Midbrain (tissue), 1 donor: ENCODE data around the gene TAF15.

Source experiments
- DNase-seq: peaks from one replicate; lab custom pipeline; 2025; lab: John Stamatoyannopoulos, UW

Gene TAF15

DNA sequence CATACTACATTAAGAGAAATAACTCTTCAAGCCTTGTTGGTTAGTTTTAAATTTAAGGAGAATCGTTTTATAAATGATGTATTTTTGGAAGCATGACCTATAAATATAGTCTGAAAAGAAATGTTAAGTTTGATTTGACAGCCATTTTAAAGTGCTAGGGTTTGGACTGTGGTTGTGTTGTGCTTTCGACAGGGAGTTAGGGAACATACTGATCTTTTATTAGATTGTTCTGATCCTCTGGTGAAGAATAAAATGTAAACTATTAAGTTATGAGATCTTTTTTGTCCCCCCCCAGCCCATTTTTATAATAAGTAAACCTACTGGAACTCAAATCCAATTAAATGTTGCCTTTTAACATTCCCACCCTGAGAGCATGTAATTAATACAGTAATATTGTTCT, 12.0 kb downstream of the TAF15 start:
- DNase-seq, result no peak

DNA sequence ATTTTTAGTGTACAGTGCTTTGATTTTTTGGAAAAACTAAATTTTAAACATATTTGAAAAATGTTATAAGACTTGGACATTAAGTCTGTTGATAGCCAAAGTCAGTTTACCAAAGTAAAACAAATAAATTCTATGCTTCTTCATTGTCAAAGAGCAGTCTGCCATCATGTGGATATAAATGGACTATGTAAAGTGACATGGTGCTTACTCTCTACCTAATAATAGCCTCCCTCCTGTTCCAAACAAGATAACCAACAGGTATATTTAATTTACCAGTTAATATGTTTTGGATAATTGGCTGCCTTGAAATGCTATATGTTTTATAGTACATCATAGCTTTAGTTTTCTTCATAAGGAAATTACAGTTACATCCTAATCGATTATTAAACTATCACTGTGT, 15.9 kb downstream of the TAF15 start:
- DNase-seq, result no peak

DNA sequence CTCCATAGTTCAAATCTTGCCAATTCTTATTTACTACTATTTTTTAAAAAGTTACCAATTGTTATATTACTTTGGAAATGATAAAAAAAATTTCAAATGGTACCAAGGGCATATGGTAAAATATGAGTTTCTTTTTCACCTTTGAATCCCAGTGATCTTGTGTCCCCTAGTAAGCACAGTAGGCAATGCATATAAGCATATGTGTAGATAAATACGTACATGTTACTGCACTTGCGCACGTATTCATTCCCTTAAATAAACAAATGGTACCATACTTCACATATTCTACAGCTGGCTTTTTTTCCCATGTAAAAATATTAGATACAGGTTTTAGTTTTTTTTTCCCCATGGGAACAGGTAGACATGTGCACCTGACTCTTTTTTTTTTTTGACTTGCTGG, 31.8 kb downstream of the TAF15 start:
- no peak for DNase-seq

DNA sequence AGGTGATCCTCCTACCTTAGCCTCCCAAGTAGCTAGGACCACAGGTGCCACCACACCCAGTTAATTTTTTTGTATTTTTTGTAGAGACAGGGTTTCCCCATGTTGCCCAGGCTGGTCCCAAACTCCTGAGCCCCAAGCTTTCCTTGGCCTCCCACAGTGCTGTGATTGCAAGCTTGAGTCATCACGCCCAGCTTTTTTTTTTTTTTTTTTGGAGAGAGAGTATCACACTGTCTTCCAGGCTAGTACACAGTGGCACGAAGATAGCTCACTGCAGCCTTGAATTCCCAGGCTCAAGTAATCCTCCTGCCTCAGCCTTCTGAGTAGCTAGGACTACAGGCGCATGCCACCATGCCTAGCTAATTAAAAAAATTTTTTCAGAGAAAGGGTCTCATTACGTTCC, 32.2 kb downstream of the TAF15 start:
- no peak for DNase-seq

DNA sequence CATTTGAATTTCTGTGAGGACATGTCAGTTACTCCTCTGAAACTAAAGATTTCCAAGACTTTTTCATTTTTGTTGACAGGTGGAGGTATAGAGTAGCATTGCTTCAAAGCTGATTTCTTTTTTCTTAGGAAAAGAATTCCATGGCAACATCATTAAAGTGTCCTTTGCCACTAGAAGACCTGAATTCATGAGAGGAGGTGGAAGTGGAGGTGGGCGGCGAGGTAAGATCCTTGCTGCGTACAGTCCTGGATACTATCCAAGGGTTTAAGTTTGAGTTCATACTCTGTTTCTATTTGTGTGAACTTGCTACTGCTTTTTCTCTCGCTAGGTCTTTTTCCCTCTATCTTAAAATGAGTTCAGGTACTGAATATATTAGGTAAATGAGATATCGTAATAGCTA, 33.0 kb downstream of the TAF15 start:
- DNase-seq, result no peak

DNA sequence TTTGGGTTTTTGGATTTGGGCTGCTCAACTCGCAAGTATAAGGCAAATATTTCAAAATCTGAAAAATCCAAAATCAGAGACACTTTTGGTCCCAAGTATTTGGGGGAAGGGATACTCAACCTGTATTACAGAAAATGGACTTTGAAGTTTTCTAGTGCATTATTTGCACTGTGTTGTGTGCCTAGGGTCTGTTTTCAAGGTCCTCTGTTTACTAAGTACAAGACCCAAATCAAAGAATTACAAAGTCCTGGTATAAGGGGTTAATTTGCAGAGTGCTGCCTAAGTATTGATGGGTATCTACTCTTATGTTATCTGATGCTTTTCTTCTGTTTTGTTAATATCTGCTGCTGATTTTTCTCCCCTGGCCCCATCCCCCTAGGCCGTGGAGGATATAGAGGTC, 34.4 kb downstream of the TAF15 start:
- no peak for DNase-seq

DNA sequence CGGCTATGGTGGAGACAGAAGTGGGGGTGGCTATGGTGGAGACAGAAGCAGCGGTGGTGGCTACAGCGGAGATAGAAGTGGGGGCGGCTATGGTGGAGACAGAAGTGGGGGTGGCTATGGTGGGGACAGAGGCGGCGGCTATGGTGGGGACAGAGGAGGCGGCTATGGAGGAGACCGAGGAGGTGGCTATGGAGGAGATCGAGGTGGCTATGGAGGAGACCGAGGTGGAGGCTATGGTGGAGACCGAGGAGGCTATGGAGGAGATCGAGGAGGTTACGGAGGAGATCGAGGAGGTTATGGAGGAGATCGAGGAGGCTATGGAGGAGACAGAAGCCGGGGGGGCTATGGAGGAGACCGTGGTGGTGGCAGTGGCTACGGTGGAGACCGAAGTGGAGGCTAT, 35.3 kb downstream of the TAF15 start:
- no peak for DNase-seq

DNA sequence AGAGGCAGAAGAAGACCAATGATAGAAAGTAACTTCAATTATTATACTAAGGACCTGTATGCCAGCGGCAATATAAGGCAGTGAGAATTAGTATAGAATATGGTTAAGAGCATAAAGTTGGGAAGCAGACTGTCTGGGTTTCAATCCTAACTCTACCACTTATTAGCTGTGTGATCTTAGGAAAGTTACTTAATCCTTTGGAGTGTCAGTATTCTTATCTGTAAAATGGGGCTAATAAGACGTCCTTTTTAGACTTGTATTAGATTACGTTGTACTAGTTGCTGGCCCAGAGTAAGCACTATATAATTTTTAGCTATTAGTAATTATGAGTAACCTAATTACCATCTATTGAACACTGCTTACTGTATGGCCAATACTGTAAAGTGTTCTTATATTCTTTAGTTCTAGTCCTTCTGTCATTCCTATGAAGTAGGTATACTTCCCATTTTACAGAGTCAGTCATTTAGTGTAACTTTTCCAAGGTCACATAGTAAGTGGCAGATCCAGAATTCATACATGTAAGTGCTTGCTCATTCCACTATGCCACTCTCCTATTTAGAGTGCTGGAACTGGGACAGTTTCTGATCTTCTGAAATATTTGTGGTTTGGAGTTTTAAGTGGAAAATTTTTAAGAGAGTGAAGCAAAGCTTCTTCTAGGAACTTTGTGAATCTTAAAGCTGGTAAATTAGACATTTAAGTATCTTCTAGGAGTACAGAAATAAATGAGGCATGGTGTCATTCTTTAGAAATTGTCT, 36.9 kb downstream of the TAF15 start:
- DNase-seq, result no peak

DNA sequence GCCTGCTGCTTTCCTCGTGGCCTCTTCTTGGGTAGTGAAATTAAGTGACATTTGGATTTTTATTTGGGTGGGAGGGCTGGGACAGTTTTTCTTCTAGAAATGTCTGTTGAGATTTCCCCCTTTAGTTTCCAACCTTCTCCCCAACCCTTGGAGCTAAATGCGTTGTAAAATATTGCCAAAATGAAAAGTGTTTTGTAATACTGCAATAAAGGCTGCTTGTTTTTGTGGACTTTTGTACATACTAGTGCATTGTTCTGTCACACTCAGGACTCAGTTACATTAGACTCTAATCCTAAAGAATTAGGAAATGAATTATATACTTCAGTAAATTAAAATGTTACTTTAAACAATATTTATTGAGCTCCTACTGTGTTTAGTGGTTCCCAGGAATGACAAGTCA, 37.7 kb downstream of the TAF15 start:
- no peak for DNase-seq

DNA sequence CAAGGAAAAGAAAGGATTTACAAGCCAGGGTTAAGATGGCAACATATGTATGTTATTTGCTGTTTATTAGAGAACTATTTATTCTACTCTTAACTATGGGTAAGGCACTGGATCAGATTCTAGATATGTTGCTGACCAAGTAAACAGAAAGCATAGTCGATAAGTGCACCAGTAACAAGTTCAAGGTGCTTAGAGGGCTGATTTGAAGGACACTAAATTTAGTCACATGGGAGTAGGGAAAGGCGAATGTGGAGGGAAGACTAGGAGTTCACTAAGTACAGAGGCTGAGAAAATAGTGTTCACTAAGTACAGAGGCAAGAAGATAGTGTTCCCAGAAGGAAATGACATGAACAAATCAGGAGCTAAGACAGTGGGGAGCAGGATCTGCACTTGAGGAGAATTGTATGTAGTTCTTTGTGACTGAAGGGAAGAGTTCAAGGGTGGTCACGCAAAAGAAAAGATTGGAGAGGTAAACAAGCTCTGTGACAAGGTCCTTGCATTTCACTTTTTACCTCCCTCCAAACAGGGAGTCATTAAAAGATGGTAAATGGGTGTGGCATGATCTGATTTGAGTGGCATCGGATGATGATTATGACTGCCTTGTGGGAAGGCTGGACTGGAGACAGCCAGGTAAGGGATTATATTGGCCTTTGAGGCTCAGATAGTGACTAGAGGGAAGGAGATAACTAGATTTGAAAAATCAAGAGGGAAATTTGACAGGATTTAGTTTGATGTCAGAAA, 38.5 kb downstream of the TAF15 start:
- DNase-seq, result no peak

DNA sequence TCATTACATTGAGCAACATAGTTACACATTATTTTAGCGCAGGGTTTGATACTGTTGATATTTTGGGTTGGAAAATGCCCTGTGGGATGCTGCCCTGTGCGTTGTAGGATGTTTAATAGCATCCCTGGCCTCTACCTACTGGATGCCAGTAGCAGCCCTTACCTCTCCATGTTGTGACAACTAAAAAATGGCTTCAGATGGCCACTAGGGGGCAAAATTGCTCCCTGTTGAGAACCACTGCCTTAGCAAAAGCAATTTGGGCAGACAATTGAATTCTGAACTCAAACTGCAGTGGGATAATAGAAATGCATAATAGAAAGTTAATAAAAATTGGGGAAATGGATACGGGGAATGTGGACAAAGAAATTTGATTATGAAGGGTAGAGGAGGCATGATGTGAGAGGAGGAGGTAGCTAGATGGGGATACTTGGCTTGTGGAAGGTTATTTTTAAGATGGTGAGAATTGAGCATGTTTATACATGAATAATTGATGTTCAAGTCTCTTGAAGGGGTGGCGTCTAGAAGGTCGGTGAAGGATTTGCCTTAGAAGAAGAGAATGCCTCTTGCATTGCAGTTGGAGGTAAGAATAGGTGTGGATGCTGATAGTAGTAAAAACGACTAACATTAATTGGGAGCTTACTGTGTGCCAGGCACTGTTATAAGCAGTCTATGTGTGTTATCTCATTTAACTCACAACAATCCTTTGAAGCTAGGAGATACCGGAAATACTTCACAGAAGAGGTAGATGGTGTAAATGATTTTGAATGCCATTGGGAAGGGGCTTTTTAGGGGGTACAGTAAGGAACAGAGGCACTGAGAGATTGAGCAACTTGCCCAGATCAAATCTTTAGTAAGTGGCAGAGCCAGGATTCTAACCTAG, 40.4 kb downstream of the TAF15 start:
- peak; percentile 50 for DNase-seq

DNA sequence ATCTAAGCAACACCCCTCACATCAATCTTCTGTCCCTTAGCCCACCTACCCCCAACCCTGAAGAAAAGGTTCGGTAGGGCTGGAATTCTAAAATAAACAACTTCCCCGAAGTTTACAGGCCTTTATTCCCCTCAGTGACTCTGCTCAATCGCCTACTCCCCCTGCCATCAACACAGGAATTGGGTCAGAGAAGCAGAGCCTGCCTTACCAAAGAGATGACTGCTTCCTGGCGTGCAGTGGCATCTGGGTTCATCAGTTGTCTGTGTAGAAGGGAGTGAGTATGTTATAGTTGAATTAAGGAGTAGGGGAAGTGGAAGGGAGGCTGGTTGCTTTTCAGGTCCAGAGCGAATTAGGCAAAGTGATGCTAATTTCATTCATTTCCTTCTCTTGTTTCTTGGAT, 46.7 kb downstream of the TAF15 start:
- no peak for DNase-seq

DNA sequence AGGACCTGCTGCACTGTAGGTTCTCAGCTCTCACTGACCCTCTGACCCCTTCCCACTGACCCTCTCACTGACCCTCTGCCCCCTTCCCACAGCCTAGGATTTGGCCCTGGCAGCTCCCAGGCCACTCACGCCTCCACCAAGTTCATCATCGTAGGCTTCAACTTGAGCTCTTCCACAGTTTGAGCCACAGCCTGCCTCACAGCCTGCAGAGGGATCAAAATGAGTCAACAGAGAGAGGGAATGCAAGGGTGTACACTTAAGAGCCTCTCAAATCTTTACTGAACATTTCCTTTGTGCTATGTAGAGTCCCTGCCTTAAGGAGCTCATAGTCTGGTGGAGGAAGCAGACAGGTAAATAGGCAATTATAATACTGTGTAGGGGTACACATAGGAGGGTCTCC, 47.3 kb downstream of the TAF15 start:
- DNase-seq, result no peak

DNA sequence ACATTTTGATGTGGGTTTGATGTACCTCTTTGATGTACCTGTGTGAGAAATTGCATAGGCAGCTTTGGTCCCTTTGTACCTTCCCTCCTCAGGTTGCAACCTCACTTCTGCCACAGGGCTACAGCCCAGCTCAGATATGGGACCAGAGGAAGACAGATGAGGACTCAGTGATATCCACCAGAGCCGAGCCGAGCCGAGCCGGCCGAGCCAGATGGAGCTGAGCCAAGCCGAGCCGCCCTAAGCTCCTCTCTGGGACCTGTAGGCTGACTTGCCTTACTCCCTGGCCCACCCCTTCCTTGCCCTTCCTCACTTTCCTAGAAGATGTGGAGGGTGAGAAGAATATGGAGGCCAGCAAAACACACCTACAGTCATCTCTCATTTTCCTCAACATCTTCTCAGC, 55.6 kb downstream of the TAF15 start:
- no peak for DNase-seq

DNA sequence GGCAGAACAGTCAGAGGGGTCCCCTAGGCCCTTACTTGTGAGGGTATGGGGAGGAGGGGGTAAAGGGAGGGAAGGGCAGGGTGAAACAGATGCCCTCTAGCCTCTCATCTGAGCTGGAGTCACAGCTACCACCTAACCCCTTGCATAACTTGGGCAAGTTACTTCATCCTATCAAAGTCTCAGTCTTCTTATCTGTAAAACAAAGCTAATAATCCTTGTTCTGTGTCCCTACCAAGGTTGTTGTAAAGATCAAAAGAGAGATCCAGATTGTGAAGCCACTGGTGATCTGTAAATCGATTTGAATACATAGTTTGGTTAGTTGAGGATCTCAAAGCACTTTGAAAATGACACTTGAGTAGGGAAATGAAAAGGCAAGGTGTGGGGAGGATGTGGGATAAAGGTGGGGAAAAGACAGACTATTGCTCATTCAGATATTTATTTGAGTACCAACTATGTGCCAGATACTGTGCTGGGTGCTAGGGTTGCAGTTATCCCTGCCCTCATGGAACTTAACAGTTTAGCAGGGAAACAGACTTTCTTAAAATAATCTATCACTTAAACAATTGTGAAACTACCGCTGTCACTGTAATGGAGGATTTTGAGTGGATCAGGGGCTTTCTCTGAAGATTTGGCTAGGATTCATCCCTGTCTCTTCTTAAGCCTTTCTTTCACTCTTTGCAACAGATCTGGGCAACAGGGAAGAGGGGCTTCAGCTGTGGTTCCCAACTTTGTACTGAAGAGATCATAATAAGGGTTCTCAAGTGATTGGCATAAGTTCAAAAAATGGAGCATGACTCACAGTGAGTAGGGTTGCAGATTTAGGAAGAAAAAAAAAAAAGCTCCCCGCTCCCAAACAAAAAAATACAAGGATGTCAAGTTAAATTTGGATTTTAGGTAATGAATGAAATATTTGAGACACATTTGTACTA, 56.4 kb downstream of the TAF15 start:
- DNase-seq, result no peak

DNA sequence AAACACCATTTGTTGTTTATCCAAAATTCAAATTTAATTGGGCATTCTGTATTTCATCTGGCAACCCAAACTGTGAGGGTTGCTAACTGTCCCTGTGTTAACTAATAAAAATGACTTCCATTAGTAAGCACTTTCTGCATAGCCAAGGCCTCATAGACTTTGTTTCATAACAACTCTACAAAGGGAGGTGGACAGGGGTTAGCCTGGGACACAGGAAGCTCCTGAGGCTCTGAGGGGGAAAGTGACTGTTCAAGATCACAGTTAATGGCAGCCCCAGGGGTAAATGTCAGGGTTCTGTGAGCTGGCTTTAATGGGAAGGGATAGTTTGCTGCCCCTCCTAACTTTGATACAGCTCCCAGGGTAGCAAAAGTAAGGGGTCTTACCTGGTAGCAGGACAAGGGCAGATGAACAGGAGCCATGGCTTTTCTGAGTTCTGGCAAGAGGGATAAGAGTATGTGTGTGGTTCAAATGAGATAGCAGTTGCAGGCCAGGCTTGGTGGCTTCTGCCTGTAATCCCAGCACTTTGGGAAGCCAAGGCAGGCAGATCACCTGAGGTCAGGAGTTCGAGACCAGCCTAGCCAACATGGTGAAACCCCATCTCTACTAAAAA, 57.2 kb downstream of the TAF15 start:
- DNase-seq, result no peak

DNA sequence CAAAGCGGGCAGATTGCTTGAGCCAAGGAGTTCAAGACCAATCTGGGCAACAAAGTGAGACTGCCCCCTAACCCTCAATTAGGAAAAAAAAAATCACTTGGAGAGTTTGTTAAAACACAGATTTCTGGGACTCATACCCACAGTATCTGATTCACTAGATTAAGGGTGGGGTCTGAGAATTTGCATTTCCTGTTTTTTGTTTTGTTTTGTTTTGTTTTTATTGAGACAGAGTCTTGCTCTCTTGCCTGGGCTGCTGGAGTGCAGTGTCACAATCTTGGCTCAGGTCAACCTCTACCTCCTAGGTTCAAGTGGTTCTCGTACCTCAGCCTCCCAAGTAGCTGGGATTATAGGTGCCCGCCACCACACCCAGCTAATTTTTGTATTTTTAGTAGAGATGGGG, 58.3 kb downstream of the TAF15 start:
- no peak for DNase-seq

DNA sequence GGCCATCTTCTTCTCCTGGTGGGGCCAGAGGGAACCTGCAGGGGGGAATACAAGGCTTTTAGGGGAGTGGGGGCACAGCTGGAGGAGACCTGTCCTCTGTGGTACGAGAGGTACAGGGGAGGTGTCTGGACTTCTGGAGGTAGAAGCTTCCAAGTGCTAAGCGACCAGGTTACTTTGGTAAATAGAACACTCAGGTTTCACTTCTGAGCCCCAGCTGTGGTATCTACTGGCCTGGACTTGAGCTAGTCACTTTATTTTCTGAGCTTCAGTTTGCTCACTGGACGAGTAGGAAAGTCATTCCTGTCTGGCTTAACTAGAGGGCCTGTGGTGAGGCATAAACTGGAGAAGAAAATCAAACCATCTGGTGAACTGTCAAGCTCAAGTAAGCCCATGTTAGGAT, 59.5 kb downstream of the TAF15 start, which contains the start of gene HEATR9:
HEATR9 (minus strand) TSS at position 155 of the 400 bp plus-strand sequence; CDS start at position 6, 149 bp downstream.
- DNase-seq, result no peak

DNA sequence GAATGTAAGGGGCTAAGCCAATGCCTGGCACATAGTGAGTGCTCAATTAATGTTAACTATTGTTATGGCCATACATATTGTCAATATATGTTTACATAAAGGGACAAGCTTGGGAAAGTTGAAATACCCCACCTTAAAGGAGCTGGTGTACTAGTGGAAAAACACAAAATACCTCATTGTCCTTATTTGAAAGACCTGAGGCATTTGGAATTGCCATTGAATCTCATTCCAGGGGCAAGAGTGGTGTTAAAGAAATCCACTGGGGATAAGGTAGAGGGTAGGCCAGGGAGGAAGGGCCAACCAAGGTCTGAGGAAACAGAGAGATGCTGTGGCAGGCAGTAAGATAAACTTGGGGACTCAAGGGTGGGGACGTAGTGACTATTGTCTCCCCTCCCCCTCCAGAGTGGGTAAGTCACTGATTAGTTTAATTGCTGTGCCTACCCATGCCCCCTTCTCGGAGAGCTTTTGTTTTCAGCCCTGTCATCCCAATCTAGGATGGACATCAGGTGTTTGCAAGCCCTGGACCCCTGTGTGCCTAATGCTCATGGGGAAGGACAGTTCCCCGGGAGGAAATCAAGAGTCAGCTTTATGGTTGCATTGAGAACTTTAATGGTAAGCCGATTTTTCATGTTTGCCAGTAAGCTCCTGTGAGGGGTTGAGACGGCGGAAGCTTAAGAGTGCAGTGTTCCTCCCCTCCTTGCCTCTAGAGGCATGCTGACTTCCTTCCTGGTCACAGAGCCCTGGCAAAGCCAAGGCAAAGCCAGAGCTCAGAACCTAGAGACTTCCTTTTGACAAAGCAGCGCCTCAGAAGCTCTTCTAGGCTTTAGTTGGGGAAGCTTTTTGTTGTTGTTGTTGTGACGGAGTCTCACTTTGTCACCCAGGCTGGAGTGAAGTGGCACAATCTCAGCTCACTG, 61.9 kb downstream of the TAF15 start:
- DNase-seq, result no peak
